Right renal pelvis (tissue), 4 donors: ENCODE results near the gene MAMSTR. TPM values are rescaled to one million over a fixed set of nuclear protein-coding genes. Genes with fewer than 3 reads are reported as not detected.
"Not testable (repeated sequence)": the region's sequence is repeated elsewhere in the genome, so short reads cannot be mapped to it uniquely, and the experiment has no call there.

Experiments
- DNase-seq, 4 donors: peaks; one replicate each; pipeline ENCODE4 v3.0.0-alpha.2; 2013; ENCODE audit warnings: low read depth in 4 of 4, low spot score in 3 of 4, missing footprints in 1 of 4
- polyA plus RNA-seq, 4 donors: library from polyadenylated mRNA; unstranded; fragments of 120-200 nt; gene quantifications; one replicate each; pipeline ENCODE4 v1.2.1, GENCODE V29; 2013; ENCODE audit not compliant: insufficient read length in 4 of 4

The MAMSTR gene
- polyA plus RNA-seq, 4 donors, result 4.8 to 7.8 (median 6.5) TPM

GRCh38 chr19:48695743-48696352 is 23.7 kb downstream of the MAMSTR start, which contains the start of gene FUT2:
Gene FUT2 (plus strand): TSS chr19:48695971. CDS start chr19:48702957, 6,986 bp downstream.
- DNase-seq, result no peak

- DNase-seq, result not testable (repeated sequence)
Observed at GRCh38 chr19:48693629-48694028, 25.9 kb downstream of the MAMSTR start.

GRCh38 chr19:48689449-48689848 is 30.1 kb downstream of the MAMSTR start:
- DNase-seq, result no peak

GRCh38 chr19:48687776-48688175 is 31.7 kb downstream of the MAMSTR start:
- no peak for DNase-seq

GRCh38 chr19:48686637-48687036 is 32.9 kb downstream of the MAMSTR start:
- DNase-seq, result not testable (repeated sequence)

DNA sequence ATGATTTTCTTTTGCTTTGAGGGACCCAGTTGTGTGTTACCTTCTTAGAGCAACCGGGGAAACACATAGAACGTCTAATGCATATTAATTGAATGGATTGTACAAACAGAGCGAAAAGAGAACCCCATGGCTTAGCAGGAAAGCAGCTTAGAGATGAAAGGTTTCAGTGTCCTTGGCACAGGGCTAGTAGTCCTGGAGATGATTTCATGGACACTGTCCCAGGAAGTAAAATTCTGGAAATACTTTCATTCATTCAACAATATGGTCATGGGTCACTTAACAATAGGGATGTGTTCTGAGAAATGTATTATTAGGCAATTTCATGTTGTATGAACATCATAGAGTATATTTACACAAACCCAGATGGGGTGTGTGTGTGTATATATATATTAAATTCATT is 33.4 kb downstream of the MAMSTR start:
- no peak for DNase-seq

- no peak for DNase-seq
Observed at GRCh38 chr19:48685583-48685982, 33.9 kb downstream of the MAMSTR start.

- DNase-seq, result no peak
Observed at GRCh38 chr19:48683349-48683748, 36.2 kb downstream of the MAMSTR start.

DNA sequence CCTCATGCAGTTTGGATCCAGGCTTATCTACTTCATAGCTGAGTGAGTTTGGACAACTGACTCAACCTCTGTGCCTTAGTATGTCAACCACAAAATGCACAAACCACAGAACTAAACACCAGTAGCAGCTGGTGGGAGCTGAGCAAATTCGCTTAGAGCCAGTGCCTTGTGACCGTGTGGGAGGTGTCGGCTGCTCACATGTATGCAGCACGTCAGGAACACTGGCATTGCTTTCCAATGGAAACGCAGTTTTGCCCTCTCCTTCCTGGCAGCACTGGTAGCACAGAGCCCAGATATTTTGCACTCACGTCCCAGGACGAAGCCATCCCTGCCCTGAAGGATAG is 38.4 kb downstream of the MAMSTR start:
- no peak for DNase-seq

DNA sequence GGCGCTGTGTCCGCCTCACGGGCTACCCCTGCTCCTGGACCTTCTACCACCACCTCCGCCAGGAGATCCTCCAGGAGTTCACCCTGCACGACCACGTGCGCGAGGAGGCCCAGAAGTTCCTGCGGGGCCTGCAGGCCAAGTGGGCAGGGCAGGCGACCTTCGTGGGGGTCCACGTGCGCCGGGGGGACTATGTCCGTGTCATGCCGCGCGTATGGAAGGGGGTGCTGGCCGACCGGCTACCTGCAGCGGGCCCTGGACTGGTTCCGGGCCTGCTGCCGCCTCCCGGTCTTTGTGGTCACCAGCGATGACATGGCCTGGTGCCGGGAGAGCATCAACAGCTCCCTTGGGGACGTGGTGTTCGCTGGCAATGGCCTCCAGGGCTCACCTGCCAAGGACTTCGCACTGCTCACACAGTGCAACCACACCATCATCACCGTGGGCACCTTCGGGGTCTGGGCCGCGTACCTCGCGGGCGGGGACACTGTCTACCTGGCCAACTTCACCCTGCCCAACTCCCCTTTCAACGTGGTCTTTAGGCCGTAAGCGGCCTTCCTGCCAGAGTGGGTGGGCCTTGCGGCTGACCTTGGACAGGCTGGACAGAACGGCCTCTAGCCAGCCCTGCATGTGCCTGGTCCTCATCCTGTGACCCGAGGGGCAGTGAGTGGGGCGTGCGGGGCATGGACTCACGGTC is 38.9 kb downstream of the MAMSTR start:
- no peak for DNase-seq

- DNase-seq, result not testable (repeated sequence)
Observed at GRCh38 chr19:48680006-48680405, 39.5 kb downstream of the MAMSTR start.

DNA sequence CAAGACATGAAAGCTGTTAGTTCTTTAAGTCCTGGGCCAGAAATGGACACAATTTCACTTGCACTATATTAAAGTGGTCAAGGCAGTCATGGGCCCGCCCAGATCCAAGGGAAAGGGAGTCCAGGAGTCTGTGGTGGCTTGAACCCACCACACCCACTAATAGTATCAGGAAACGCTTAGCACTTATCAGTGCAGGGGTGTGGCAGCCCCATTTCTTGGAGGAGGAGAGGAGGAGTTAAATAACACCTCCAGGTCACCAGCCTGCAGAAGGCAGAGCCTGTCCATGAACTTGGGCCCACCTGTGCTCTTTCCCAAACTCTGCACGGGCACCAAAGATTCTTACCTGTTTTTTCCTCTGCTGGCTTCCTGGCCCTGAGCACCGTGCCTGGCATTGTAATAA is 41.3 kb downstream of the MAMSTR start:
- DNase-seq, result no peak

- DNase-seq, result no peak
Observed at GRCh38 chr19:48676887-48677286, 42.6 kb downstream of the MAMSTR start.

GRCh38 chr19:48676487-48676886 is 43.0 kb downstream of the MAMSTR start:
- no peak for DNase-seq

DNA sequence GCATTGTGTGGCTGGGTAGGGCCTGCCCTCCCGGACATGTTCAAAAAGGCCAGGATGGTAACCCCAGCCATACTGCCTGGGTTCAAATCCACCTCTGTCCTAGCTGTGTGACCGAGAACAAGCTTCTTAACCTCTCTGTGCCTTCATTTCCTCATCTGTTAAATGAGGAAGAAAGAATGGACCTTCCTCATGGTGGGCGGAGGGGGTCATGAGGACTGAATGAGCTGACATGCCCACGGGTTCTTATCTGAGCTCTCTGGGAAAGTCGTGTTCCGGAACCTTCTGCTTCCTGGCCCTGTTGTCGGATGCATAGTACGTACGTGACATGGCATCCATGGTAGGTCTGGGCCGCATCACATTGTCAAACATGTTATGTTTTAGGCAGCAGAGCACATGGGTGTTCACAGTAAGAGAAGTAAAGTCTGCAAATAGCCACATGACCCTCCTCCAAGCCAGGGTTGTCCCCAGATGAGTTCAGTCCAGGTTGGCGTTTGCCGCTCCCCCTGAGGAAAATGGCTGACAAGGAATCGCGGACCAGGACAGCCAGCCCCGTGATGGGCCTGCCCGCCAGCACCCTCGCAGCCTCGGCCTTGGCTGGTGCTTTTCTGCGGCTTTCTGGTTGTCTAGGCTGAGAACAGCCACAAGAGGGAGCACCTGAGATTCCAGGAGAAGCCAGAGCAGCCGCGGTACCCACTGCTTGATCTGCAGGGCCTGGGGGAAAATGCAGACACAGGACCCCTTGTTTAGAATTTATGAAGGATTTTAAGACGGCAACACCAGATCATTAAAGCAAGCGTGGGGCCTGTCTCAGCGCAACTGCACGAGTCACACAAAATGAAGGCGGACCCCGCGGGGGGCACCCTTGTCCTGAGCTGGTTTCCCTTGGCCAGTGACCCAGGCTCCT is 44.4 kb downstream of the MAMSTR start:
- peak; percentile 78 to 85 (median 79) for DNase-seq

GRCh38 chr19:48674216-48674809 is 45.2 kb downstream of the MAMSTR start:
- DNase-seq, result no peak

DNA sequence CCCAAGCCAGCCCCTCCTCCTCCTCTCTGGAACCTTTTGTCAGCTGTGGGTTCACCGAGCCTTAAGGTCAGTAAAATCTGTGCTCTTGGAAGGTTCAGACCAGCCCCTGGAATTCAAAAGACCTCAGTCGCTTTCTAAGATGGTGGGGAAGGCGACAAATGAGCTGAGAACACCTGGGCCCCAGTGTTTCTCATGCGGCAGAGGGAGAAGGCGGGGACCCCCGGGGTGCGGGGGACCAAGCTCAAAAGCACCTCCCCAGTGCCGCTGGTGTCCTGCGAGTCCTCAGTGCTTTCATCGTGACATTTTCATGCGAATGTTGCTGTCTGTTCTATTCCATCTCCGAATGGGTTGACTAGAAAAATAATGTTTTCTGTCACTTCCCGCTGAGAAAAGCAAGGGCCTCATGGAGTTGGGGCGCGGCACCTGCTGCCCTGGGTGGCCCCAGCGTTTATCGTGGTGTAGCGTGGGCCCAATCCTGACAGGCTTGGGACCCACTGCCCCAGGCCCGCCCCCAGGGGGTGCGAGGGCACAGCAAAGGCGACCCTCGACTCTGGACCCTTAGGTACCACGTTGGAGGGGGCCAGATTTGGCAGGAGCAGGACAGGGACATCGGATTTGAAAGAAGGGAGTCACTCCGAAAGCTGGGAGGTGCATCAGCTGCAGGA is 46.0 kb downstream of the MAMSTR start:
- no peak for DNase-seq

- DNase-seq, result no peak
Observed at GRCh38 chr19:48672994-48673393, 46.5 kb downstream of the MAMSTR start, which contains the start of gene NTN5. Gene NTN5 (minus strand): TSS chr19:48673017. CDS start chr19:48670986, 2,031 bp downstream.

DNA sequence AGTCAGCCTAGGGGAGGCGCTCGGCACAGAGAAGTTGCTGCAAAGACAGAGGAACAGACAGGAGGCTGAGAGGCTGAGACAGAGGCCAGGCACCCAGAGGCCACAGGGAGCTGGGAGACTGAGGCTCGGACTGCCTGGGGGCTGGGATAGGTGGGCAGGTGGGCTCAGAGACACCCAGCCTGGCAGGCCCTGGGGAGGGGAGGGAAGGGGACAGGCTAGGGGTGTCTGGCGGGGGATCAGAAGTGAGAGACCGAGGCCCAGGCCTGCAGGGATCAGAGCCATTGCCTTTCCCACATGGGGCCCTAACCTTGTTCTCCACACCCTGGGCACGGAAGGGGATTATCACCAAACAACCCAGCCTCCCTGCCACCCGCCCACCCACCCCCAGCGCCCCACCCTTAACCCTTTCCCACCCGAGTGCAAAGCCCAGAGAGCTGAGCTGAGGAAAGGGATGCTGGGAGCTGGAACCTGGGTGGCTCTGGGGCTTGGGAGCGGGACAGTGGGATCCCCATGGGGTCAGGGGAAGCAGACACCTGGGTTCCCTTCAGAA is 48.0 kb downstream of the MAMSTR start:
- DNase-seq, result no peak
